Neuronal stem cell (in vitro differentiated cells): Measurements from ENCODE around the gene TRIOBP.

Experiments used
- DNase-seq: peaks from one replicate; pipeline ENCODE4 v3.0.0-alpha.2; 2013; ENCODE audit warnings: low spot score
- H2AFZ ChIP-seq: one replicate; pipeline ENCODE4 v1.6.1; 2013; ENCODE audit warnings: mild to moderate bottlenecking, low read length, inconsistent platforms
- H2AK5ac ChIP-seq: 2 replicates; pipeline ENCODE4 v1.6.1; 2013; ENCODE audit warnings: low read depth, mild to moderate bottlenecking, inconsistent platforms, low read length, moderate library complexity, mixed read lengths
- H2BK120ac ChIP-seq: 2 replicates; pipeline ENCODE4 v1.6.1; 2013; ENCODE audit warnings: low read depth, mild to moderate bottlenecking, inconsistent platforms, low read length, moderate library complexity, mixed read lengths
- H2BK12ac ChIP-seq: one replicate; pipeline ENCODE4 v1.6.1; 2013; ENCODE audit warnings: low read length, inconsistent platforms
- H2BK15ac ChIP-seq: 2 replicates; pipeline ENCODE4 v1.6.1; 2013; ENCODE audit warnings: mild to moderate bottlenecking, low read length, inconsistent platforms, mixed read lengths
- H2BK5ac ChIP-seq: one replicate; pipeline ENCODE4 v1.6.1; 2013; ENCODE audit warnings: inconsistent platforms, mild to moderate bottlenecking, low read length, moderate library complexity
- H3K14ac ChIP-seq: one replicate; pipeline ENCODE4 v1.6.1; 2013; ENCODE audit warnings: low read length, inconsistent platforms
- H3K18ac ChIP-seq: 2 replicates; pipeline ENCODE4 v1.6.1; 2013; ENCODE audit warnings: low read length, inconsistent platforms
- H3K23ac ChIP-seq: 2 replicates; pipeline ENCODE4 v1.6.1; 2013; ENCODE audit warnings: low read depth, mild to moderate bottlenecking, mixed read lengths, low read length, inconsistent platforms; ENCODE audit not compliant: poor library complexity
- H3K27ac ChIP-seq: replicated peaks from 3 replicates; pipeline ENCODE4 v1.5.1; 2013; ENCODE audit warnings: low read length, inconsistent platforms
- H3K27me3 ChIP-seq, 3 experiments: 2 replicates each; pipeline ENCODE4 v1.6.1; 2013; ENCODE audit warnings: low read length in 3 of 3, mild to moderate bottlenecking in 2 of 3, inconsistent platforms in 1 of 3, low read depth in 1 of 3, mixed read lengths in 1 of 3, moderate library complexity in 1 of 3; ENCODE audit not compliant: control insufficient read depth in 3 of 3, insufficient read depth in 3 of 3
- H3K36me3 ChIP-seq, 2 donors: replicated peaks in 1 of 2; 2 replicates each; pipeline ENCODE4 v1.6.1; 2013; ENCODE audit warnings: low read length in 2 of 2; ENCODE audit not compliant: control insufficient read depth in 2 of 2, insufficient read depth in 2 of 2
- H3K4ac ChIP-seq: 2 replicates; pipeline ENCODE4 v1.6.1; 2013; ENCODE audit warnings: inconsistent platforms, mild to moderate bottlenecking, low read length, moderate library complexity
- H3K4me1 ChIP-seq, 2 donors: 1 replicate in 1 of 2; 2 replicates in 1 of 2; pipeline ENCODE4 v1.6.1; 2013; ENCODE audit warnings: low read length in 2 of 2, low read depth in 1 of 2; ENCODE audit not compliant: control insufficient read depth in 2 of 2, insufficient read depth in 1 of 2
- H3K4me2 ChIP-seq: one replicate; pipeline ENCODE4 v1.6.1; 2013; ENCODE audit warnings: mild to moderate bottlenecking, low read length, inconsistent platforms; ENCODE audit not compliant: insufficient read depth, poor library complexity, severe bottlenecking
- H3K4me3 ChIP-seq, 2 donors: 2 replicates each; pipeline ENCODE4 v1.5.1; 2013; ENCODE audit warnings: low read length in 2 of 2, mild to moderate bottlenecking in 2 of 2, inconsistent platforms in 1 of 2, moderate library complexity in 1 of 2
- H3K79me1 ChIP-seq: one replicate; pipeline ENCODE4 v1.6.1; 2013; ENCODE audit warnings: low read depth, mild to moderate bottlenecking, inconsistent platforms, low read length, moderate library complexity
- H3K9ac ChIP-seq: one replicate; pipeline ENCODE4 v1.6.1; 2013; ENCODE audit warnings: mild to moderate bottlenecking, low read depth, low read length, inconsistent platforms; ENCODE audit not compliant: poor library complexity
- H3K9me3 ChIP-seq, 2 donors: replicated peaks in 1 of 2; 2 replicates each; pipeline versions ENCODE3 to v1.6.1; 2013; ENCODE audit warnings: low read length in 2 of 2, mild to moderate bottlenecking in 2 of 2, inconsistent platforms in 1 of 2, low read depth in 1 of 2, mixed read lengths in 1 of 2, moderate library complexity in 1 of 2; ENCODE audit not compliant: control insufficient read depth in 2 of 2, insufficient read depth in 1 of 2
- H4K8ac ChIP-seq: one replicate; pipeline ENCODE4 v1.6.1; 2013; ENCODE audit warnings: low read depth, mild to moderate bottlenecking, inconsistent platforms, low read length, moderate library complexity
- H4K91ac ChIP-seq: one replicate; pipeline ENCODE4 v1.6.1; 2013; ENCODE audit warnings: low read length, low read depth, mild to moderate bottlenecking, inconsistent platforms; ENCODE audit not compliant: poor library complexity
- WGBS, 2 donors: extraction: QIAGEN DNeasy Blood & Tissue Kit; methylation state at CpG; one replicate each; pipeline ENCODE4 v1.1.7; 2013; ENCODE audit warnings: missing lambda C conversion rate in 2 of 2, mixed read lengths in 1 of 2; ENCODE audit not compliant: insufficient read length in 2 of 2, insufficient replicate concordance in 1 of 2; ENCODE audit errors: extremely low coverage in 2 of 2; 5-methylcytosine and 5-hydroxymethylcytosine counted together

The TRIOBP gene

DNA sequence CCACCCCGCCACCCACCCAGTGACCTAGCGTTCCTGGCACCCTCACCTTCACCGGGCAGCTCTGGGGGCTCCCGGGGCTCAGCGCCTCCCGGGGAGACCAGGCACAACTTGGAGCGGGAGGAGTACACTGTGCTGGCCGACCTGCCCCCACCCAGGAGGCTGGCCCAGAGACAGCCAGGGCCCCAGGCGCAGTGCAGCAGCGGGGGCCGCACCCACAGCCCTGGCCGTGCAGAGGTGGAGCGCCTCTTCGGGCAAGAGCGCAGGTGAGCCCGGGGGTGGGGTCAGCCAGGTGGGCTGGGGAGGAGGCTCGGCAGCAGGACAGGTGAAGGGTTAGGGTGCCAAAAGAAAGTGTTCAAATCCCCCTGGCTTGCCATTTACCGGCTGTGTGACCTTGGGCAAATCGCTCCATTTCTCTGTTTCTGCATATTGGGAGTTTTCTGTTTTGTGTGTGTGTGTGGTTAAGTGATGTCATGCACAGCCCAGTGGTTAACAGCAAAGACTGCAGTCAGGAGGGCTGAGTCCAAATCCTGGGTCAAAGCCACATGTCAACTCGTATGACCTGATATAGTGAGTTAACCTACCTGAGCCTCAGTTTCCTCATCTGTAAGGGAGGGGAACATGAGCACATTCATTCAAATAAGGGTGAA, 29.5 kb downstream of the TRIOBP start:
- Histone ChIP-seq H3K4ac (no peak overlapping the region), H3K9me3 (no peaks in the 10 kb centered on the region), H3K4me2 (no peak overlapping the region), H3K14ac (no peak overlapping the region), H3K27me3 (no peaks in the 10 kb centered on the region), H3K79me1 (no peaks in the 10 kb centered on the region), H3K23ac (no peak overlapping the region), H3K4me1 (peaks cover 0 to 3% of the 10 kb centered on the region in 2 donors), H3K36me3 (peaks cover 0 to 31% of the 10 kb centered on the region in 2 donors), H2BK15ac (no peak overlapping the region), H2BK12ac (no peak overlapping the region), H3K4me3 (no peak overlapping the region), H3K18ac (no peak overlapping the region), H3K27ac (no peak overlapping the region), H3K9ac (no peak overlapping the region), H4K91ac (no peak overlapping the region), H2AK5ac (peak overlapping the region; percentile 63), H2AFZ (no peak overlapping the region), H2BK120ac (no peak overlapping the region), H4K8ac (no peak overlapping the region), H2BK5ac (no peak overlapping the region)
- DNase-seq, result no peak
- WGBS, 2 donors, result no CpG with 5 or more reads among the region's 20 CpGs

DNA sequence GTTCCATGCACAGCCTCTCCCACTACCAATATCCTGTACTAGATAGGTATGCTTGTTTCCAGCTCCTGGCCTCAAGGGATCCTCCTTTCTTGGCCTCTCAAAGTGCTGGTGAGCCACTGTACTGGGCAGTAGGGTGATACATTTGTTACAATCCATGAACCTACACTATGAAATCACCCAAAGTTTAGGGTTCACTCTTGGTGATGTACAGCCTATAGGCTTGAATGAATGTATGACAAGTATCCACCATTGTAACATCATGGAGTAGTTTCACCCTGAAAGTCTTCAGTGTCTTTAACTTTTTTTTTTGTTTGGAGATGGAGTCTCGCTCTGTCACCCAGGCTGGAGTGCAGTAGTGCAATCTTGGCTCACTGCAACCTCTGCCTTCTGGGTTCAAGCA, 31.8 kb downstream of the TRIOBP start:
- no peak overlapping the region for H2BK120ac ChIP-seq
- no peak overlapping the region for H2BK5ac ChIP-seq
- no CpG with 5 or more reads among the region's 1 CpG for whole genome bisulfite sequencing, 2 donors
- no peak overlapping the region for H3K18ac ChIP-seq
- H3K4me1 ChIP-seq, result peaks cover 0 to 3% of the 10 kb centered on the region in 2 donors
- H2AFZ ChIP-seq, result no peak overlapping the region
- no peak overlapping the region for H3K4ac ChIP-seq
- no peak overlapping the region for H4K91ac ChIP-seq
- H3K4me2 ChIP-seq, result no peak overlapping the region
- no peak overlapping the region for H3K9ac ChIP-seq
- H2AK5ac ChIP-seq, result no peak overlapping the region
- no peaks in the 10 kb centered on the region for H3K27me3 ChIP-seq
- H2BK15ac ChIP-seq, result no peak overlapping the region
- no peak overlapping the region for H2BK12ac ChIP-seq
- no peak for DNase-seq
- peaks cover 0 to 17% of the 10 kb centered on the region in 2 donors for H3K36me3 ChIP-seq
- H3K4me3 ChIP-seq, result no peak overlapping the region
- H4K8ac ChIP-seq, result no peak overlapping the region
- H3K14ac ChIP-seq, result no peak overlapping the region
- H3K79me1 ChIP-seq, result no peaks in the 10 kb centered on the region
- no peak overlapping the region for H3K23ac ChIP-seq
- H3K27ac ChIP-seq, result no peak overlapping the region
- H3K9me3 ChIP-seq, result no peaks in the 10 kb centered on the region

GRCh38 chr22:37731804-37732471, 35.1 kb downstream of the TRIOBP start:
- DNase-seq, result no peak

DNA sequence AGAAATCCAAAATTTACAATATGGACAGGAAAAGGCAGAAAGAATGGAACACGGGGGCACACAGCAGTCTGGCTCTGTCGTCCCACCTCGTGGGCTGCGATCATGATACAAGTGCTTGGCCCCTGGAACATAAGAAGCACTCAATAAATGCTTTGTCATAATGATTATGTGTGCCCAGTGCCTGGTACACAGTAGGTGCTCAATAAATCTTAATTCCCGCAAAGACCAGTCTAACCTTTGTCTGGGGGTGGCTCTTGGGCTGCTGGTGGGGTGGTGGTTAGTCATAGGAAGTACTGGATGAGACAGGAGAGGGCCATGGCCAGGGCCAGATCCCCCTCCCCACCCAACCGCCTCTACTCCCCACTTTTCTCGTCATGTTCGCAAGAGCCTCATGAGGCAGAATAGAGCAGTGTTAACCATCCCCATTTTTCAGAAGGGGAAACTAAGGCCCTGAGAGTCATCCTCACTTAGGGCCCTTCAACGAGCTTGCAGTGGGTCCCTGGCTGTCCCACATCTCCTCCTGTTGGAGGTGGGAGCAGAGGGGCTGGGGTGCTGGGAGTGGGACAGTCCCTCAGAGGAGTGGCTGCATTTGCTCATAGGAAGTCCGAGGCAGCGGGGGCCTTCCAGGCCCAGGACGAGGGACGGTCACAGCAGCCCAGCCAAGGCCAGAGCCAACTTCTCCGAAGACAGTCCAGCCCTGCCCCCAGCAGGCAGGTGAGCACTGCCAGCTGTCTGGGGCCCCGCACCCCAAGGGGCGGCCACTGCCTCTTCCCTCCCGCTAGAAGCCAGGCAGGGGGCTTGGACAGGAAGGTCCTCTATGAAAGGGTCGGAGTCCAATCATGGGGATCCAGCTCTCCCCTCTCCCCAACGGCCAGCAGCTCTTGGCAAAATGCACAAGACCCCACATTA, 36.1 kb downstream of the TRIOBP start:
- peak overlapping the region; percentile 87 for H2AK5ac ChIP-seq
- no peaks in the 10 kb centered on the region for H3K9me3 ChIP-seq
- no peak overlapping the region for H3K23ac ChIP-seq
- no peak overlapping the region for H3K14ac ChIP-seq
- no peak overlapping the region for H2AFZ ChIP-seq
- peaks cover 0 to 4% of the 10 kb centered on the region in 2 donors for H3K36me3 ChIP-seq
- no peak overlapping the region for H4K91ac ChIP-seq
- H3K27me3 ChIP-seq, result no peaks in the 10 kb centered on the region
- H3K18ac ChIP-seq, result no peak overlapping the region
- H2BK5ac ChIP-seq, result no peak overlapping the region
- no peak overlapping the region for H2BK120ac ChIP-seq
- H2BK12ac ChIP-seq, result no peak overlapping the region
- DNase-seq, result no peak
- no peak overlapping the region for H3K4me2 ChIP-seq
- no peak overlapping the region for H3K4ac ChIP-seq
- no CpG with 5 or more reads among the region's 19 CpGs for WGBS, 2 donors
- peak overlapping the region; percentile 70 for H2BK15ac ChIP-seq
- H3K9ac ChIP-seq, result no peak overlapping the region
- H3K27ac ChIP-seq, result no peak overlapping the region
- H3K4me3 ChIP-seq, result no peak overlapping the region
- H3K79me1 ChIP-seq, result no peaks in the 10 kb centered on the region
- peaks cover 3 to 6% of the 10 kb centered on the region in 2 donors for H3K4me1 ChIP-seq
- H4K8ac ChIP-seq, result no peak overlapping the region

More at GRCh38 chr22:37731804-37732471, 35.1 kb downstream of the TRIOBP start:
- Histone ChIP-seq H3K79me1 (no peaks in the 10 kb centered on the region), H2AK5ac (no peak overlapping the region), H4K8ac (no peak overlapping the region), H3K4ac (no peak overlapping the region), H2AFZ (no peak overlapping the region), H3K23ac (no peak overlapping the region), H3K27me3 (no peaks in the 10 kb centered on the region), H3K4me1 (peaks cover 3 to 6% of the 10 kb centered on the region in 2 donors), H3K9me3 (no peaks in the 10 kb centered on the region), H2BK120ac (no peak overlapping the region), H3K9ac (no peak overlapping the region), H4K91ac (no peak overlapping the region), H2BK12ac (no peak overlapping the region), H3K14ac (no peak overlapping the region), H3K27ac (no peak overlapping the region), H2BK5ac (no peak overlapping the region), H3K18ac (no peak overlapping the region), H3K4me2 (no peak overlapping the region), H3K36me3 (peaks cover 0 to 4% of the 10 kb centered on the region in 2 donors), H2BK15ac (no peak overlapping the region), H3K4me3 (no peak overlapping the region)
- WGBS, 2 donors, result no CpG with 5 or more reads among the region's 13 CpGs
